ENCODE measurements around the gene ABCA2.

Gene ABCA2

DNA sequence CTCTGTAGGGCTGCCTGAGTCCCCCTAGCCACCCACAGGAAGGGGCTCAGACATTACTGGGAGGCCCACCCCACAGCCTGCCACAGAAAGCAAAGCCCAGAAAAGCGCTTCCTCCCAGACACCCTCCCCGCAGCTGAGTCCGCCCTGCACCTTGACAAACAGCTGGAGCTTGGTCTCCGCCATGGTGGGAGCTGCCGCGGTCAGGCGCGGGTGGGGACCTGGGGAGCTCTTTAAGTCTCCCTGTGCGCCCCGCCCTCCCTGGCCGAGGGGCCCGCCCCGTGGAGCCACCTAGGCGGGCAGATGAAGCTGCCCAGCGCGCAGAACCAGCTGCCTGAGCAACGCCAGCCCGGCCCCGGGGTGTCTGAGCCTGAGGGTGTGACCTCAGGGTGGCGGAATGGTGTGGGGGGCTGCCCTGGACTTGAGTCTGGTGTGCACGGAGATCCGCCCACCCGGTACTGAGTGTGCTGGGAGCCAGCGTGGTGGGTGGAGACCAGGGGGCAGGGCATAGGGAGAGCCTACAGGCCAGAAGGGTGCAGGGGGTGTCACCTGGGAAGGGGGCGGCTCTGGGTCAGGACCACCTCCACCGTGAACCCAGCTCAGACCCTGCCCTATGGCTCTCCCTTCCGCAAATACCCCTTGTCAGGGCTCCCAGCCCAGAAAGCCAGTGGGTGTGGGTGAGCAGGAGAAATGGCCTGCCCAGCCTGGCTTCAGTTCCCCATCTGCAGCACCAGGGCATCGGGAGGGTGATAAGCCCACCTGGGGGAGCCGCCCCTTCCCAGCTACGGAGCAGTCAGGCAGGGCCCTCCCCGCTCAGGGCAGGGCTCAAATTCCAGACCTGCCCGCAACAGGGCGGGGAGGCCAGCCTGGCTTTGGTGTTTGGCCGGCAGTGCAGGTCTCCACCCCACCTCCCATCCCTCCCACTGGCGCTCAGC is 31.4 kb downstream of the ABCA2 start, which contains the start of gene CLIC3:
Gene CLIC3, minus strand, starts transcription at position 208 of the 932 bp plus-strand sequence. Its CDS starts 25 bp downstream, at position 183.
- no peak for DNase-seq (ENCODE audit: low read depth, low spot score)

GRCh38 chr9:136995772-136996311 is 32.2 kb downstream of the ABCA2 start:
- DNase-seq (ENCODE audit: low read depth, low spot score): no peak

- no peak for DNase-seq (ENCODE audit: low read depth, low spot score)
Measured at GRCh38 chr9:136995362-136995761, 32.7 kb downstream of the ABCA2 start.

DNA sequence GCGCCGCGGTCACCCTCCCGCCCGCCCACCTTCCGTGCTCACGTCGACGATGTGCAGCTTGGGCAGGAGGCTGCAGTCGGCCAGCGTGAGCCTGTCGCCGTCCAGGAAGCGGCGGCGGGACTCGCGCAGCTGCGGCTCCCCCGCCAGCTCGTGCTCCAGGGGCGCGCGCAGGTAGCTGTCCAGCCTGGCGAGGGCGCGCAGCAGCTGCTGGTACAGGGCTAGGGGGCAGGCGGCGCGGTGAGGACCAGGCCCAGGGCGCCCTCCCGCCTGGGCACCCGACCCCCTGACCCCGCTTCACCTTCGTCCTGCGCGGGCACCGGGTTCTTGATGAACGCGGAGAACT is 33.2 kb downstream of the ABCA2 start:
- no peak for DNase-seq (ENCODE audit: low read depth, low spot score)

GRCh38 chr9:136994180-136994887 is 33.7 kb downstream of the ABCA2 start:
- no peak for DNase-seq (ENCODE audit: low read depth, low spot score)

- DNase-seq (ENCODE audit: low read depth, low spot score): no peak
Measured at GRCh38 chr9:136992819-136993369, 35.1 kb downstream of the ABCA2 start.

DNA sequence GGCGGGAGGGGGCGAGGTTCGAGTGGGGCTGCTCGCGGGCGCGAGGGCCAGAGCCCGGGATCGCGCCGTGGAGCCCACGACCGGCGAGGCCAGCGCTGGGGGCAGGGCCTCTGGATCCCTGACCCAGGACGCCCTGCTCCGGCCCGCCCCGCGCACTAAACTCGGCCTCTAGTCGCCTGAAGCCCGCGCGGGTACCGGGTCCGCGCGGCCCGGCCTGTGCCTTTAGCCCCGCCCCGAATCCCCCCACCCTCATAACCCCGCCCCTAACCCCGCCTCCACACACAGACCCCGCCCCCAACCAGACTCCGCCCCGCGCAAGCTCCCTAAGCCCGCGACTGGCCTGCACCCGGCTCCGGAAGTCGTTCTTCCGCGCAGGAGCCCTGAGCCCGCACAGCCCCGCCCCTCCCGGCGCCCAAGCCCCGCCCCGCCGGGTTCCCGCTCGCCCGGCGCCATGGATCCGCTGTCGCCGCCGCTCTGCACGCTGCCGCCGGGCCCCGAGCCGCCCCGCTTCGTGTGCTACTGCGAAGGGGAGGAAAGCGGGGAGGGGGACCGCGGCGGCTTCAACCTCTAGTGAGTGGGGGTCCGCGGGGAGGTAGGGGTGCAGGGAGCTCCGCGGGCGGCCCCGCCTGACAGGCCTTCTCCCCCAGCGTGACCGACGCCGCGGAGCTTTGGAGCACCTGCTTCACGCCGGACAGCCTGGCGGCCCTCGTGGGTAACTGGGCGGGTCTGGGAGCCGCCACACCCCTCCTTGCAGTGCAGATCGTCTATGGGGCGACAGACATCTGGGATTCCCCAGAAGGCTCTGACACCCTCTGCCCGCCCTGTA is 35.8 kb downstream of the ABCA2 start, which contains the start of gene PAXX:
Gene PAXX, plus strand, starts transcription at position 430 of the 826 bp plus-strand sequence. Its CDS starts 22 bp downstream, at position 452.
- peak; percentile 83 for DNase-seq (ENCODE audit: low read depth, low spot score)

DNA sequence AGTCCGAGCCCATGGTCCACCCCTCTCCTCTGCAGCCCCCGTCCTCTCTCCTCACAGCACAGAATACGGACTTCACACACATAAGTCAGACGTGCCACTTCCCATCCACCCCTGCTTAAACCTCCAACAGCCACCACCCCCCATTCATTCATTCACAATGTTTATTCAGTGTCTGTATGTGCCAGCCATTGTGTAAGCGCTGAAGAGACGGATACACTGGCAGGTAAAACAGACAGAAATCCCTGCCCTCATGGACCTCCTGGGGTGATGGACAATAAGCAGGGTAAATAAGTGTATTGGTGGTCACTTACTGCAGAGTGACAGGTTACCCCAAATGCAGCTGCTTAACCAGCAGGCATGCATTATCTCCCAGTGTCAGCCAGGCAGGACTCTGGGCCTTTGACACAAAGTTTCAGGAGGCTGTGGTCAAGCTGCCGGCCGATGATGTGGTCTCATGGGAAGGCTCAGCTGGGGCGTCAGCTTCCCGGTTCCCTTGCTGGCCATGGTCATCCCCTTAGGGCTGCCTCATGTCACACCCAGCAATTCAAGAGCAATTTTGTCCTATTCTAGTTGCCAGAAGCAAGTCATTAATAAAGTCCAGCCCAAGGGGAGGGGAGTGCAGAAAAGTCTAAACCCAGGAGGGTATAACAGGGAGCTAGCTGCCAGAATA is 37.7 kb downstream of the ABCA2 start:
- DNase-seq (ENCODE audit: low read depth, low spot score): no peak

- DNase-seq (ENCODE audit: low read depth, low spot score): no peak
Measured at GRCh38 chr9:136988872-136989271, 39.2 kb downstream of the ABCA2 start.

- DNase-seq (ENCODE audit: low read depth, low spot score): no peak
Measured at GRCh38 chr9:136985853-136986252, 42.2 kb downstream of the ABCA2 start.

DNA sequence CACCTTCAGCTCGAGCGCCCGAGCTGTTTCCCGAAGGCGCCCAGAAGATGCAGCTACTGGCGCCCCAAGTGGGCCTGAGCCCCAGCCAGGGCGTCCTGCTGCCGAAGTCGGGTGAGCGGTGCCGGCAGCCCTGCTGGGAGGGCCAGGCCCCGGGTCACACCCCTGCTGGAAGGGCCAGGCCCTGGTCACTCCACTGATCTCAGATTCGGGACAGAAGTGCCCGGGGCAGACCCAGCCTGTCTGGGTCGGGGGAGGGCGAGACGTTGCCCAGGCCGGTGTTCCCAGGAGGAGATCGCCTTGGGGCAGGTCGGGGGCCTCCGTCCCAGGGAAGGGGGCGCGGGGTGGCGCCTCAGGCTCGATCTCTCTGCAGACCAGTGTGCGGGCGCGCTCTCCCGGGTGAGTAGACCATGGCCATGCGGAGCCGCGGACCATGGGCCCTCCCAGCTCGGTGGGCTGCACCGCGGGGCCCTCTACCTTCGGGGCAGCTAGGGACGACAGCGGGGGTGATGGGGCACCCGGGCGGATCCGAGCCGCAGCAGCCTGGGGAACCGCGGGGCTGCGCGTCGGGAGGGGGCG is 42.9 kb downstream of the ABCA2 start:
- DNase-seq (ENCODE audit: low read depth, low spot score): no peak

GRCh38 chr9:136984464-136985026 is 43.5 kb downstream of the ABCA2 start:
- DNase-seq (ENCODE audit: low read depth, low spot score): no peak

GRCh38 chr9:136983656-136984314 is 44.3 kb downstream of the ABCA2 start:
- no peak for DNase-seq (ENCODE audit: low read depth, low spot score)

DNA sequence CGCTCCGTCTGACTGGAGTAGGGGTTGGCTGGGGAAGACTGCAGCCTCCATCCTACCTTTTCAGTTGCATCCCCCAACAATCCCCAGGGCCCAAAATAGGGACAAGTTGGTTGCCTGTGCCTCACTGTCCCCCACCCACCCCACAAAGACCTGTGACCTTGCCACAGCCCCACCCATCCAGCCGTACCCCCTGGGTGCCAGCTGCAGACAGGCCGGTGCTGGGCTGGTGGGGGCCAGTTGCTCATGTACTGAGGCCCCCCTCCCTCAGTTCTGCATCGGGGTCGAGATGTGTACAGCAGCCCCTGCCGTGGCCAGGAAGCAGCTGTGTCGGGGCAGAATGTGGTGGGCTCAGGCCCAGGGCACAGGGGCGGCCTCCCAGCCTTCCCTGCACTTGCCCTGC is 44.9 kb downstream of the ABCA2 start:
- DNase-seq (ENCODE audit: low read depth, low spot score): no peak

DNA sequence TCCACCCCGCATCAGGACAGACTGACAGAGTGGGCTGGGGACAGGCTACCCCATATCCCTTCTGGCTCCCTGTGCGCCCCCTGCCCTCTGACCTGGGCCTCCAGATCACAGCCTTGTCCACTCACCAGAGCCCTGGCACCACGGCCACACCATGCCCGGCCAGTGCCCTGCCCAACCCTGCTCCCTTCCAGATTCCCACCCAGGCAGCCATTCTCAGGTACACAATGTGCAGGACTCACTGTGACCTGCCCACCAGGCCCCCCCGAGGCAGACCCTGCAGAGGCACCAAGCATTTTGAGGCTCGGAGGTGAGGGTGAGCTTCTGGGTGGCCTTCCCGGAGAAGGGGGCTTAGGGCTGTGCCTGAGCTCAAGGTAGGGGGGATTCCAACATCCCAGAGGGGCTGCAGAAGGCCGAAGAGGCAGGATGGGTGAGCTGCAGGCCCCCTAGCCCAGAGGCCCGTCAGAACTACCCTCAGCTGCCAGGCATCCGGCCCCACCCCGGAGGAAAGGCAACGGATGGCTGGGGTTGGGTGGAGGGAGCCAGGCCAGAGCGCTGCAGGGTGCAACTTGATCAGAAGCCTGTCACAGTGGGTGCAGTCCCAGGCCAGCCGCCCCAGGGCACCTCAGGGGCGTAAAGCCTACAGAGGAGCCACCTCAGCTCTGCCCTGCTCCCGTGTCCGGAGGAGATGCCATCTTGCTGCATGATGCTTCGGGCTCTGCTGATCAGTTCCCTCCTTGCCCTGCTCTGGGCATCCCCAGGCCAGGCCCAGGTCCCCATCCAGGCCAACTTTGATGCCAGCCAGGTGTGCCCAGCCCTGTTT is 45.6 kb downstream of the ABCA2 start, which contains the start of gene LCNL1:
Gene LCNL1, plus strand, starts transcription at position 762 of the 820 bp plus-strand sequence. CDS start 594 bp downstream, outside the sequence.
- no peak for DNase-seq (ENCODE audit: low read depth, low spot score)

- no peak for DNase-seq (ENCODE audit: low read depth, low spot score)
Measured at GRCh38 chr9:136981588-136982231, 46.3 kb downstream of the ABCA2 start.

DNA sequence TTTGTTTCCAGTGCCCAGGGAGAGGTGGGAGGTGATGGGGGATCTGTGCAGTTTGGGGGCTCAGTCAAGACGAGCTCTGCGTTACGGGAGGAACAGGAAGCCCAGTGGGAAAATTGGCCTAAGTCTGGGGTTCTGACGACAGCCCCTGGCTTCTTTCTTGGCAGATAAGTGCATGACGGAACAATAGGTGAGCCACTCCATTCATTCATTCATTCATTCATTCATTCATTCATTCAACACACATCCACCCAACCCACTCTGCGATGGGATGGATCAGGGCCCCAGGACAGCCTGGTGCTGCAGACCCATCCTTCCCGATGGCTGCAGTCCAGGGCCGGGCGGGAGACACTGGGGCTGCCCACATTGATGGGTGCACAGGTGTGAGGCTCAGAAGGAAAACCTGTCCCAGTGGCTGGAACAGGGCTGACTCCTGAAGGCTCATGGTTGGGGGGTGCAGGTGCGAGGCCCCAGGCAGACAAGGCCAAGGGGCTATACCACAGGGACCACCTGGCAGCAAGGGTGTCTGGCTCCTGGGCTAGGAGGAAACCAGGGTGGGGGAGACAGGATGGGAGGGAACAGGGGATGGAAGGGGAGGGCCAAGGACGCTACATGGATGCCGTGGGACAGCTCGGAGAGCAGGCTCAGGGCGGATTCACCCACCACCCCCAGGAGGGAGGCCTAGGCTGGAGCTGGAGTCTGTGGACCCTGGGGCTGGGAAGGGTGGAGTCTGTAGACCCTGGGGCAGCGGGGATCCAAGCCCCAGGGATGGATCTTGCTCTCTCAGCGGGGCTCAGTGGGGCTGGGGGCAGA is 47.2 kb downstream of the ABCA2 start:
- DNase-seq (ENCODE audit: low read depth, low spot score): no peak
